ENCODE results near the gene HGFAC.
A peak's percentile ranks its signal among the peaks of the same experiment; 100 is the strongest.

DNA sequence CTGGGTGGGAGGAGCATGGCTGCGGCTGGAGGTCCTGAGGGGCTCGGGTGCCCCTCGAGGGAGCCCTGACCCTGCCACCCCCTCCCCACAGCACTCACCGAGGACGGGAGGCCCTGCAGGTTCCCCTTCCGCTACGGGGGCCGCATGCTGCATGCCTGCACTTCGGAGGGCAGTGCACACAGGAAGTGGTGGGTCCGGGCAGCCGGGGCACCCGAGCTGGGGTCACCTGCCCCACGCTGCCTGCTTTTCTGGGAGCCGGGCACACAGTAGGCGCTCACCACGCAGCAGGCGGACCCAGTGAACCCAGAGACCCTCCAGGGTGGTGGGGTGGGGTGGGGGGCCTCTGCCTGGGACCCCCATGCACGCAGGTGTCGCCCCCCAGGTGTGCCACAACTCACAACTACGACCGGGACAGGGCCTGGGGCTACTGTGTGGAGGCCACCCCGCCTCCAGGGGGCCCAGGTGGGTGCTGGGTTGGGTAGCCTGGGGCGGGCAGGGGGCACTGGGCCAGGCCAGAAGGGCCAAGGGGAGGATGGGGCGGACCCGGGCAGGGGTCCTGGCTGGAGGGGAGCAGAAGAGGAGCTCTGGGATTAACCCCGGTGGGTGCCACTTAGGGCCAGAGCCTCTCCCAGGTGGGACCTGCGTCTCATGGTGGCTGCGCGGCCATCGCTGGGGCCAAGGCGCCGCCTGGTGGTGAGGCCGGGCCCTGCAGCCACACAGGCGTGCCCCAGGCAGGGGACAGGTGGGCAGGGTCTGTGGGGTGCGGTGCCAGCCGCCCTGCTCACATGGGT lies 1.4 kb downstream of the HGFAC start:
- TF ChIP-seq, protein P1, sequence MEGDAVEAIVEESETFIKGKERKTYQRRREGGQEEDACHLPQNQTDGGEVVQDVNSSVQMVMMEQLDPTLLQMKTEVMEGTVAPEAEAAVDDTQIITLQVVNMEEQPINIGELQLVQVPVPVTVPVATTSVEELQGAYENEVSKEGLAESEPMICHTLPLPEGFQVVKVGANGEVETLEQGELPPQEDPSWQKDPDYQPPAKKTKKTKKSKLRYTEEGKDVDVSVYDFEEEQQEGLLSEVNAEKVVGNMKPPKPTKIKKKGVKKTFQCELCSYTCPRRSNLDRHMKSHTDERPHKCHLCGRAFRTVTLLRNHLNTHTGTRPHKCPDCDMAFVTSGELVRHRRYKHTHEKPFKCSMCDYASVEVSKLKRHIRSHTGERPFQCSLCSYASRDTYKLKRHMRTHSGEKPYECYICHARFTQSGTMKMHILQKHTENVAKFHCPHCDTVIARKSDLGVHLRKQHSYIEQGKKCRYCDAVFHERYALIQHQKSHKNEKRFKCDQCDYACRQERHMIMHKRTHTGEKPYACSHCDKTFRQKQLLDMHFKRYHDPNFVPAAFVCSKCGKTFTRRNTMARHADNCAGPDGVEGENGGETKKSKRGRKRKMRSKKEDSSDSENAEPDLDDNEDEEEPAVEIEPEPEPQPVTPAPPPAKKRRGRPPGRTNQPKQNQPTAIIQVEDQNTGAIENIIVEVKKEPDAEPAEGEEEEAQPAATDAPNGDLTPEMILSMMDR (IDR thresholded peaks at IDR 0.05; ENCODE audit: low read depth, low read length): peak; percentile 91
- no peak for TF ChIP-seq EZH2phosphoT487 (IDR thresholded peaks at IDR 0.05; ENCODE audit: low read depth)
